ENCODE data around the gene SDC4. TPM values are rescaled to one million over a fixed set of nuclear protein-coding genes. Genes with fewer than 3 reads are reported as not detected.
A peak's percentile ranks its signal among the peaks of the same experiment; 100 is the strongest.

SDC4 gene
- total and polyA plus RNA-seq, 9 of the 15 experiments (the other 6 are each of a cell fraction or from before 2014, with no cell fraction given), result 2.1 to 10.7 (median 6.3) TPM

DNA sequence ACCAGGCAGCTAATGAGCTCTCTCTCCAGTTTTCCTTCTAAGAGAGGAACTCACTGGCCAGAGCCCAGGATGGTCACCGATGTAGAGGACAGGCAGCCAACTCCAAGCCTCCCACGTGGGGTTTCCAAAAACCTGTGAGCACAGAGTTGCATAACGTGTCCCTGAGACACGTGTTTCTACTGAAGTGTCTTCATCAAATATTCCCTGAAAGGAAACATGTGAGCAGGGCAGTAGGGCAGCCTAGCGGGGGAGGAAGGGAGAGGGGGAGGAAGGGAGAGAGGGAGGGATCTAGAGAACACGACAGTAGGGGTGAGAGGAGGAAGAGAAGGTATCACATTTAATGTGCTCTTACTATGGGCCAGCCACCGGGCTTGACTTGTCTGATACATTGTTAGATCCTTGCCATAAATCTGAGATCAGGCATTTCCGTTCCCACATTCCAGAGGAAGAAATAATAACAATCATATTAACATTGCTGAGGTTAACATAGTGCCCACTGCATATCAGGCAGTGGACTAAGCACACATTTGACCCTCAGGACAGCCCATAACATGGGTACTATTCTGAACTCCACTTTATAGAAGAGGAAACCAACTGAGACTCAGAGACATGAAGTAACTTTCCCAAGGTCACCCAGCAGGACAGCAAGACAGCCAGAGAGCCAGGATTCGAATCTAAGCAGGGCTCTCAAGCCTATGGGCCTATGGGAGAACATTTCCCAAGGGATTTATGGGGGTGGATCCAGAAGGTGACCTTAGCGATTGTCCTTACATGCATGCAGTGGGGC is 10.3 kb upstream of the SDC4 start:
- peaks cover 2% of the 10 kb centered on the region; the same call in 2 of the 3 replicates for H3K79me2 ChIP-seq (ENCODE audit: control insufficient read depth, insufficient read depth, low read length)
- peaks cover 5 to 24% of the 10 kb centered on the region in 2 experiments for H3K4me1 ChIP-seq (replicated peaks in 1 of 2; ENCODE audit: control insufficient read depth in 2 of 2, insufficient read depth in 2 of 2, low read length in 2 of 2)
- no peaks in the 10 kb centered on the region for H3K9me3 ChIP-seq (replicated peaks; ENCODE audit: control insufficient read depth, insufficient read depth, low read depth, low read length)
- ATAC-seq (no peak), DNase-seq (ENCODE audit: extremely low read depth in 1 of 4, low spot score in 3 of 4) (peak in 2 of 4 experiments; percentile 51 to 55), FAIRE-seq (peak; percentile 55)
- peak overlapping the region; percentile 42 for H3K4me2 ChIP-seq (ENCODE audit: insufficient read depth, low read length)
- no peaks in the 10 kb centered on the region for H3K9me1 ChIP-seq (ENCODE audit: control insufficient read depth, insufficient read depth, low read length)
- H3K36me3 ChIP-seq (ENCODE audit: control insufficient read depth, insufficient read depth, low read length), result no peaks in the 10 kb centered on the region
- peak overlapping the region; percentile 96 for H2AFZ ChIP-seq (ENCODE audit: low read depth, low read length)
- intact Hi-C loops (cut with micrococcal nuclease) (no loop called here), in situ Hi-C loops (cut with MboI) (no loop called here)
- H3K27me3 ChIP-seq (ENCODE audit: control insufficient read depth in 2 of 2, insufficient read depth in 2 of 2, low read length in 2 of 2), result no peaks in the 10 kb centered on the region
- POLR2A ChIA-PET, result interaction anchor here (0.6 to 3.1 kb wide), 5 partner anchors 11 to 259 kb away, joined by 3 to 14 read pairs (median 3); no protein-coding TSS in a partner anchor
- no peak overlapping the region for H3K4me3 ChIP-seq
- H3K27ac ChIP-seq (ENCODE audit: extremely low read depth, low read depth, low read length), result peak overlapping the region; percentile 22; the same call in 2 of the 3 replicates
- no peaks in the 10 kb centered on the region for H4K20me1 ChIP-seq (replicated peaks; ENCODE audit: control insufficient read depth, insufficient read depth, low read length)
- WGBS (ENCODE audit: insufficient coverage, low coverage, missing lambda C conversion rate), result 27% methylated on average over 10 of the region's 10 CpGs
- H3K9ac ChIP-seq (ENCODE audit: insufficient read depth in 1 of 2, low read depth in 2 of 2, low read length in 2 of 2), result peak overlapping the region in 1 of 2 experiments; percentile 17; a peak in 1 of 4 replicates
- CTCF ChIA-PET (ENCODE audit: low intra/inter-chr PET ratio), result no interaction called here
- BruUV-seq (replicated peaks), result no TSS peak
- TF ChIP-seq MAFF (IDR thresholded peaks at IDR 0.05; ENCODE audit: low read length) (no peak), ELF4 (CRISPR knock-in tag; IDR thresholded peaks at IDR 0.05) (0 out of 2 replicates have a peak, but pooled peaks have one; percentile 55), CEBPG (CRISPR knock-in tag; IDR thresholded peaks at IDR 0.05) (no peak), CEBPG (tag; conservative IDR thresholded peaks at IDR 0.05 in 1 of 2, IDR thresholded peaks at IDR 0.05 in 1 of 2) (peak; percentile 62 to 73), MCM2 (IDR thresholded peaks at IDR 0.05; ENCODE audit: low read depth) (no peak), EP400 (IDR thresholded peaks at IDR 0.05) (peak; percentile 62; the same call in 1 of the 2 replicates), ZNF212 (CRISPR knock-in tag; IDR thresholded peaks at IDR 0.05) (no peak), PHF8 (IDR thresholded peaks at IDR 0.05; ENCODE audit: borderline replicate concordance, low read length) (no peak), YBX1 (IDR thresholded peaks at IDR 0.05) (no peak), ZSCAN29 (IDR thresholded peaks at IDR 0.05) (no peak)
- TF ChIP-seq, protein P1, sequence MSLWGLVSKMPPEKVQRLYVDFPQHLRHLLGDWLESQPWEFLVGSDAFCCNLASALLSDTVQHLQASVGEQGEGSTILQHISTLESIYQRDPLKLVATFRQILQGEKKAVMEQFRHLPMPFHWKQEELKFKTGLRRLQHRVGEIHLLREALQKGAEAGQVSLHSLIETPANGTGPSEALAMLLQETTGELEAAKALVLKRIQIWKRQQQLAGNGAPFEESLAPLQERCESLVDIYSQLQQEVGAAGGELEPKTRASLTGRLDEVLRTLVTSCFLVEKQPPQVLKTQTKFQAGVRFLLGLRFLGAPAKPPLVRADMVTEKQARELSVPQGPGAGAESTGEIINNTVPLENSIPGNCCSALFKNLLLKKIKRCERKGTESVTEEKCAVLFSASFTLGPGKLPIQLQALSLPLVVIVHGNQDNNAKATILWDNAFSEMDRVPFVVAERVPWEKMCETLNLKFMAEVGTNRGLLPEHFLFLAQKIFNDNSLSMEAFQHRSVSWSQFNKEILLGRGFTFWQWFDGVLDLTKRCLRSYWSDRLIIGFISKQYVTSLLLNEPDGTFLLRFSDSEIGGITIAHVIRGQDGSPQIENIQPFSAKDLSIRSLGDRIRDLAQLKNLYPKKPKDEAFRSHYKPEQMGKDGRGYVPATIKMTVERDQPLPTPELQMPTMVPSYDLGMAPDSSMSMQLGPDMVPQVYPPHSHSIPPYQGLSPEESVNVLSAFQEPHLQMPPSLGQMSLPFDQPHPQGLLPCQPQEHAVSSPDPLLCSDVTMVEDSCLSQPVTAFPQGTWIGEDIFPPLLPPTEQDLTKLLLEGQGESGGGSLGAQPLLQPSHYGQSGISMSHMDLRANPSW (CRISPR knock-in tag; IDR thresholded peaks at IDR 0.05), result no peak
- TF ChIP-seq, protein P2, sequence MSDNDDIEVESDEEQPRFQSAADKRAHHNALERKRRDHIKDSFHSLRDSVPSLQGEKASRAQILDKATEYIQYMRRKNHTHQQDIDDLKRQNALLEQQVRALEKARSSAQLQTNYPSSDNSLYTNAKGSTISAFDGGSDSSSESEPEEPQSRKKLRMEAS (CRISPR knock-in tag; IDR thresholded peaks at IDR 0.05), result peak; percentile 57

Measured in K562 (cell line).